BLaER1 treated with 17β-estradiol and CSF1 and Interleukin-3, amounts not matched to agents 10 nM and 100 nM (cell line): ENCODE measurements around the gene PKD1.
"Not testable (repeated sequence)": the region's sequence is repeated elsewhere in the genome, so short reads cannot be mapped to it uniquely, and the experiment has no call there.

Experiments
- H3K27ac ChIP-seq, 11 experiments: shearing (Covaris generic); formaldehyde crosslinking; 2 replicates each; pipeline ENCODE4 v1.8.1; 2022
- H3K27me3 ChIP-seq, 11 experiments: shearing (Covaris generic); formaldehyde crosslinking; 2 replicates each; pipeline ENCODE4 v1.8.1; 2022
- H3K36me3 ChIP-seq, 11 experiments: shearing (Covaris generic); formaldehyde crosslinking; 2 replicates each; pipeline ENCODE4 v1.8.1; 2022
- H3K4me1 ChIP-seq, 10 experiments: shearing (Covaris generic); formaldehyde crosslinking; 2 replicates each; pipeline ENCODE4 v1.8.1; 2022
- H3K4me2 ChIP-seq, 11 experiments: shearing (Covaris generic); formaldehyde crosslinking; 2 replicates each; pipeline ENCODE4 v1.8.1; 2022
- H3K4me3 ChIP-seq, 10 experiments: shearing (Covaris generic); formaldehyde crosslinking; 2 replicates each; pipeline ENCODE4 v1.8.1; 2022
- H3K9ac ChIP-seq, 11 experiments: shearing (Covaris generic); formaldehyde crosslinking; 2 replicates each; pipeline ENCODE4 v1.8.1; 2022
- H3K9me3 ChIP-seq, 11 experiments: shearing (Covaris generic); formaldehyde crosslinking; replicated peaks in 1 of 11; 2 replicates each; pipeline ENCODE4 v1.8.1; 2022
- H4K20me1 ChIP-seq, 11 experiments: shearing (Covaris generic); formaldehyde crosslinking; 2 replicates each; pipeline ENCODE4 v1.8.1; 2022
- Cebpa-rat ChIP-seq, 11 experiments: shearing (Covaris generic); IDR thresholded peaks; 2 replicates each; pipeline ENCODE4 v1.8.1; 2022

Gene PKD1

GRCh38 chr16:2145843-2146242 is 10.1 kb upstream of the PKD1 start:
- Histone ChIP-seq H3K9me3 (no peaks in the 10 kb centered on the region), H3K27me3 (no peaks in the 10 kb centered on the region; a peak in 1 of 22 replicates), H3K4me2 (no peak overlapping the region), H3K36me3 (peaks cover 0 to 2% (median 0%) of the 10 kb centered on the region in 11 experiments; a peak in 2 of 22 replicates), H3K9ac (no peak overlapping the region), H3K27ac (no peak overlapping the region), H3K4me1 (peaks cover 31 to 62% (median 39%) of the 10 kb centered on the region in 10 experiments), H4K20me1 (peaks cover 34 to 64% (median 46%) of the 10 kb centered on the region in 11 experiments), H3K4me3 (no peak overlapping the region)
- no peak for TF ChIP-seq Cebpa-rat (IDR thresholded peaks at IDR 0.05)

DNA sequence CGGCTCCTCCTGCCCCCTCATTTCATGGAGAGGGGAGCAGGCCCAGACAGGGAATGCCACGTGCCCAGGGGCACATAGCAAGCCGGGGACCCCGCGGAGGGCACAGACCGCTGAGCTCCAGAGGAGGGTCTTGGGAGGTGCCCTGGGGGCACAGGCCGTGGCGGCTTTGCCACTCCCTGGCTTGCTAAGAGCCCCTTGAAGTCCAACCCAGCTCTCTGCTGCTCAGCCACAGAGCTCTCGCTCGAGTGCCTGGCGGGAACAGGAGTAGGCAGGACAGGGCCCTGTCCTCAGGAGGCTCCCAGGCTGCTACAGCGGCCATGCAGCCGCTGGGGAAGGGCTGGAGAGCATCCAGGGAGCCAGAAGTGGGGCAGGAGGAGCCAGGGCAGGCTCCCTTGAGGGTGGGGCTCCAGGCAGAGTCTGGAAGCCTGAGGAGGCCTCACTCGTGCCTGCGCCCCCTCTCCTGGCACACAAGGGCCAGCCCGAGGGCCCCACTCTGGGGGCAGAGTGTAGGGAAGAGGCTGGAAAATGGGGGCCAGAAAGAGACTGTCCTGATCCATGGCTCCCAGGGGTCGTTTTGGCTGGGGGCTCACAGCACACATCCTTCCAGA is 8.3 kb upstream of the PKD1 start:
- no peak overlapping the region for H3K4me3 ChIP-seq
- no peak for TF ChIP-seq Cebpa-rat (IDR thresholded peaks at IDR 0.05)

DNA sequence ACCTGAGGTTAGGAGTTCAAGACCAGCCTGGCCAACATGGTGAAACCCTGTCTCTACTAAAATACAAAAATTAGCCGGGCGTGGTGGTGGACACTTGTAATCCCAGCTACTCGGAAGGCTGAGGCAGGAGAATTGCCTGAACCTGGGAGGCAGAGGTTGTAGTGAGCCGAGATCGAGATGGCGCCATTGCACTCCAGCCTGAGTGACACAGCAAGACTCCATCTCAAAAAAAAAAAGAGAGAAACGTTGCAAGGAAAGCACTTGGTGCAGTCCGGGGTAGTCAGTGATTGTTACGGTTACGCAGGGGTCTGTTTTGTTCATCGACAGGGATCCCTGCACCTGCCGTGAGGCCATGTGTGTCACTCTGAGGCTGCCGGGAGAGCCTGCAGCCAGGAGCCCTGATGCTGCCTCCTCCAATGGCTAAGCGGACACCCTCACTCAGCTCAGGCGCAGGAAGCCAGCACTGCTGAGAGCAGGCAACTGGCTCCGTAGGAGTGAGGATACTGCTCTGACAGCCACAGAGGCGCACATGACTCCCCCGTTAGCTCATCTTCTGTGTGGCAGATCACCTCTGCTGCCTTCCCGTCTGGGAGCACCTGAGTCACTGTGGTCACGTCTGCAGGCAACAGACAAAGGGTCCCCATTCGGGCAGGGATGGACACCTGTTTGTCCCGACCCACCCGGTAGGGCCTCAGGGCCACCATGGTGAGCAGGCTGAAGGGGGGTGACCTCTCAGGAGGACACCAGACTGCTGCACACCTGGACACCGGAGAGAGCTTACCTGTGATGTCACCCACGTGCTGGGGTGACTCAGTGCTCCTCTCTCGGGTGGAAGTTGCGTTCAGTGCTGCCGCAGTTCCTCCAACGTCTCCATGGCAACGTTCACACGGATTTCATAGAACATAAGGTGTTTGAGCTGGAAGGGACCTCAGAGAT is 7.5 kb upstream of the PKD1 start:
- no peak overlapping the region; a peak in 1 of 22 replicates for H3K9ac ChIP-seq
- H3K4me3 ChIP-seq = no peak overlapping the region
- H3K4me2 ChIP-seq = peak overlapping the region in 1 of 11 experiments; percentile 8; a peak in 1 of 22 replicates
- H3K9me3 ChIP-seq = no peaks in the 10 kb centered on the region
- TF ChIP-seq Cebpa-rat (IDR thresholded peaks at IDR 0.05) = no peak
- H3K27ac ChIP-seq = no peak overlapping the region
- H3K36me3 ChIP-seq = no peaks in the 10 kb centered on the region
- H3K27me3 ChIP-seq = no peaks in the 10 kb centered on the region
- H3K4me1 ChIP-seq = peaks cover 5 to 40% (median 14%) of the 10 kb centered on the region in 10 experiments; a peak in 19 of 20 replicates
- peaks cover 8 to 38% (median 19%) of the 10 kb centered on the region in 11 experiments; a peak in 21 of 22 replicates for H4K20me1 ChIP-seq

More for the DNA sequence above, 8.3 kb upstream of the PKD1 start:
- no peaks in the 10 kb centered on the region for H3K36me3 ChIP-seq
- no peaks in the 10 kb centered on the region; a peak in 1 of 22 replicates for H3K27me3 ChIP-seq
- H4K20me1 ChIP-seq = peaks cover 16 to 46% (median 27%) of the 10 kb centered on the region in 11 experiments; a peak in 21 of 22 replicates
- peaks cover 12 to 48% (median 22%) of the 10 kb centered on the region in 10 experiments for H3K4me1 ChIP-seq
- H3K4me2 ChIP-seq = peak overlapping the region in 1 of 11 experiments; percentile 8; a peak in 2 of 22 replicates
- no peak overlapping the region for H3K27ac ChIP-seq
- no peaks in the 10 kb centered on the region for H3K9me3 ChIP-seq
- H3K9ac ChIP-seq = peak overlapping the region in 1 of 11 experiments; percentile 35; a peak in 3 of 22 replicates

GRCh38 chr16:2135071-2135470 is 627 bp downstream of the PKD1 start:
- Histone ChIP-seq H3K4me2 (peak overlapping the region; percentile 27 to 68 (median 58); a peak in 17 of 22 replicates), H3K4me3 (peak overlapping the region; percentile 55 to 75 (median 68))

GRCh38 chr16:2133797-2134196 is 1.9 kb downstream of the PKD1 start:
- peak overlapping the region in 2 of 11 experiments; percentile 29 to 42; a peak in 2 of 22 replicates for H3K9ac ChIP-seq
- not testable (repeated sequence) for H3K4me3 ChIP-seq, H3K9me3 ChIP-seq, H3K36me3 ChIP-seq, H3K27ac ChIP-seq, H3K27me3 ChIP-seq
- peaks cover 0 to 37% (median 14%) of the 10 kb centered on the region in 11 experiments; a peak in 12 of 22 replicates for H4K20me1 ChIP-seq
- H3K4me2 ChIP-seq = peak overlapping the region; percentile 27 to 67 (median 55); a peak in 18 of 22 replicates
- peaks cover 24 to 34% (median 30%) of the 10 kb centered on the region in 10 experiments for H3K4me1 ChIP-seq

More at GRCh38 chr16:2135071-2135470, 627 bp downstream of the PKD1 start:
- not testable (repeated sequence) for H3K36me3 ChIP-seq, H3K27me3 ChIP-seq, H3K9me3 ChIP-seq
- Histone ChIP-seq H3K4me1 (peaks cover 13 to 23% (median 18%) of the 10 kb centered on the region in 10 experiments; a peak in 19 of 20 replicates), H4K20me1 (peaks cover 0 to 28% (median 11%) of the 10 kb centered on the region in 11 experiments; a peak in 12 of 22 replicates), H3K27ac (peak overlapping the region in 10 of 11 experiments; percentile 53 to 81 (median 78); a peak in 20 of 22 replicates), H3K9ac (peak overlapping the region; percentile 76 to 87 (median 83))

- Histone ChIP-seq H4K20me1 (peaks cover 26 to 69% (median 44%) of the 10 kb centered on the region in 11 experiments; a peak in 18 of 22 replicates), H3K9ac (peak overlapping the region in 5 of 11 experiments; percentile 17 to 37 (median 33); a peak in 2 of 22 replicates), H3K4me1 (peaks cover 50 to 58% (median 56%) of the 10 kb centered on the region in 10 experiments), H3K27ac (peak overlapping the region in 4 of 11 experiments; percentile 10 to 54 (median 31); a peak in 6 of 22 replicates), H3K4me2 (peak overlapping the region in 9 of 11 experiments; percentile 18 to 79 (median 34); a peak in 8 of 22 replicates)
- H3K27me3 ChIP-seq, H3K36me3 ChIP-seq, H3K4me3 ChIP-seq, H3K9me3 ChIP-seq: not testable (repeated sequence)
Observed at GRCh38 chr16:2129890-2130447, 5.7 kb downstream of the PKD1 start.

- H3K27ac ChIP-seq = peak overlapping the region in 7 of 11 experiments; percentile 54 to 81 (median 68); a peak in 9 of 22 replicates
- not testable (repeated sequence) for H3K4me3 ChIP-seq, H3K9me3 ChIP-seq, H3K36me3 ChIP-seq, H3K27me3 ChIP-seq
- H3K9ac ChIP-seq = peak overlapping the region in 3 of 11 experiments; percentile 64 to 73 (median 65); a peak in 7 of 22 replicates
- peaks cover 57 to 65% (median 63%) of the 10 kb centered on the region in 10 experiments for H3K4me1 ChIP-seq
- peaks cover 33 to 76% (median 50%) of the 10 kb centered on the region in 11 experiments; a peak in 19 of 22 replicates for H4K20me1 ChIP-seq
- peak overlapping the region in 10 of 11 experiments; percentile 64 to 79 (median 71); a peak in 20 of 22 replicates for H3K4me2 ChIP-seq
Observed at GRCh38 chr16:2129251-2129650, 6.4 kb downstream of the PKD1 start.

GRCh38 chr16:2127630-2128280 is 7.9 kb downstream of the PKD1 start:
- H3K27ac ChIP-seq, H3K36me3 ChIP-seq, H3K27me3 ChIP-seq, H3K9ac ChIP-seq, H3K9me3 ChIP-seq, H3K4me3 ChIP-seq: not testable (repeated sequence)
- Histone ChIP-seq H4K20me1 (peaks cover 42 to 83% (median 58%) of the 10 kb centered on the region in 11 experiments; a peak in 19 of 22 replicates), H3K4me2 (peak overlapping the region in 9 of 11 experiments; percentile 32 to 93 (median 88); a peak in 7 of 22 replicates), H3K4me1 (peaks cover 57 to 70% (median 65%) of the 10 kb centered on the region in 10 experiments)

GRCh38 chr16:2126928-2127556 is 8.7 kb downstream of the PKD1 start:
- Histone ChIP-seq H3K4me2 (peak overlapping the region; percentile 82 to 94 (median 90); a peak in 18 of 22 replicates), H4K20me1 (peaks cover 50 to 90% (median 65%) of the 10 kb centered on the region in 11 experiments; a peak in 20 of 22 replicates), H3K27ac (peak overlapping the region in 6 of 11 experiments; percentile 4 to 53 (median 24); a peak in 4 of 22 replicates), H3K9ac (peak overlapping the region in 6 of 11 experiments; percentile 22 to 61 (median 38); a peak in 5 of 22 replicates), H3K4me1 (peaks cover 57 to 75% (median 66%) of the 10 kb centered on the region in 10 experiments)
- not testable (repeated sequence) for H3K36me3 ChIP-seq, H3K27me3 ChIP-seq, H3K4me3 ChIP-seq, H3K9me3 ChIP-seq

- H3K4me1 ChIP-seq = peaks cover 57 to 81% (median 69%) of the 10 kb centered on the region in 10 experiments
- peak overlapping the region in 7 of 11 experiments; percentile 11 to 75 (median 39); a peak in 9 of 22 replicates for H3K9ac ChIP-seq
- not testable (repeated sequence) for H3K4me3 ChIP-seq, H3K36me3 ChIP-seq, H3K27me3 ChIP-seq, H3K9me3 ChIP-seq
- H4K20me1 ChIP-seq = peaks cover 57 to 90% (median 73%) of the 10 kb centered on the region in 11 experiments; a peak in 20 of 22 replicates
- H3K4me2 ChIP-seq = peak overlapping the region; percentile 82 to 94 (median 90)
- H3K27ac ChIP-seq = peak overlapping the region in 5 of 11 experiments; percentile 14 to 77 (median 53); a peak in 4 of 22 replicates
Observed at GRCh38 chr16:2126161-2126743, 9.4 kb downstream of the PKD1 start.
